ENCODE data around the gene TYRO3.

Gene TYRO3

GRCh38 chr15:41603411-41603935 is 44.5 kb downstream of the TYRO3 start:
- DNase-seq (ENCODE audit: low read depth in 1 of 2, low spot score in 1 of 2), result no peak

- peak in 1 of 2 donors; percentile 43 for DNase-seq (ENCODE audit: low read depth in 1 of 2, low spot score in 1 of 2)
These were observed 45.2 kb downstream of the TYRO3 start for GRCh38 chr15:41603941-41604911.

- DNase-seq (ENCODE audit: low read depth in 1 of 2, low spot score in 1 of 2), result no peak
These were observed 46.6 kb downstream of the TYRO3 start for GRCh38 chr15:41605566-41605965.

GRCh38 chr15:41606997-41607396 is 48.0 kb downstream of the TYRO3 start:
- no peak for DNase-seq (ENCODE audit: low read depth in 1 of 2, low spot score in 1 of 2)

GRCh38 chr15:41609123-41609522 is 50.1 kb downstream of the TYRO3 start:
- no peak for DNase-seq (ENCODE audit: low read depth in 1 of 2, low spot score in 1 of 2)

- DNase-seq (ENCODE audit: low read depth in 1 of 2, low spot score in 1 of 2), result no peak
These were observed 51.0 kb downstream of the TYRO3 start for GRCh38 chr15:41610048-41610447.

GRCh38 chr15:41620536-41621199 is 61.7 kb downstream of the TYRO3 start:
- DNase-seq (ENCODE audit: low read depth in 1 of 2, low spot score in 1 of 2), result no peak

GRCh38 chr15:41621200-41622193 is 62.5 kb downstream of the TYRO3 start:
- DNase-seq (ENCODE audit: low read depth in 1 of 2, low spot score in 1 of 2), result peak; percentile 62 to 65

GRCh38 chr15:41622901-41623300 is 63.9 kb downstream of the TYRO3 start:
- DNase-seq (ENCODE audit: low read depth in 1 of 2, low spot score in 1 of 2), result no peak

- DNase-seq (ENCODE audit: low read depth in 1 of 2, low spot score in 1 of 2), result no peak
These were observed 68.2 kb downstream of the TYRO3 start for GRCh38 chr15:41627203-41627602.

- DNase-seq (ENCODE audit: low read depth in 1 of 2, low spot score in 1 of 2), result no peak
These were observed 70.5 kb downstream of the TYRO3 start for GRCh38 chr15:41629463-41629862.

GRCh38 chr15:41629883-41630282 is 70.9 kb downstream of the TYRO3 start:
- no peak for DNase-seq (ENCODE audit: low read depth in 1 of 2, low spot score in 1 of 2)

GRCh38 chr15:41630616-41631217 is 71.7 kb downstream of the TYRO3 start:
- no peak for DNase-seq (ENCODE audit: low read depth in 1 of 2, low spot score in 1 of 2)

- DNase-seq (ENCODE audit: low read depth in 1 of 2, low spot score in 1 of 2), result no peak
These were observed 73.0 kb downstream of the TYRO3 start for GRCh38 chr15:41631880-41632470.

Data from activated CD4-positive, alpha-beta T cell treated with anti-CD3 and anti-CD28 coated beads, Interleukin-2, amount 50 U/mL, for 24 hours (primary cell).